Panc1 (cell line): Measurements from ENCODE around the gene TAS2R38.

Source experiments
- SIN3A ChIP-seq: IDR thresholded peaks from 2 replicates; pipeline ENCODE4 v1.6.1; 2012; ENCODE audit warnings: low read depth, mild to moderate bottlenecking, low read length, moderate library complexity, borderline replicate concordance; ENCODE audit not compliant: insufficient read depth
- TF ChIP-seq, protein P1 (sequence below): fragments of 450-650 bp; IDR thresholded peaks from 2 replicates; pipeline ENCODE4 v1.5.1; 2017; ENCODE audit warnings: mild to moderate bottlenecking
- TF ChIP-seq, protein P2 (sequence below), 2 experiments: IDR thresholded peaks; 2 replicates each; pipeline ENCODE4 v1.6.1; 2011 to 2012; ENCODE audit warnings: low read depth in 2 of 2, control low read depth in 1 of 2, low read length in 1 of 2, mild to moderate bottlenecking in 1 of 2, moderate library complexity in 1 of 2; ENCODE audit not compliant: insufficient read depth in 1 of 2

DNA sequence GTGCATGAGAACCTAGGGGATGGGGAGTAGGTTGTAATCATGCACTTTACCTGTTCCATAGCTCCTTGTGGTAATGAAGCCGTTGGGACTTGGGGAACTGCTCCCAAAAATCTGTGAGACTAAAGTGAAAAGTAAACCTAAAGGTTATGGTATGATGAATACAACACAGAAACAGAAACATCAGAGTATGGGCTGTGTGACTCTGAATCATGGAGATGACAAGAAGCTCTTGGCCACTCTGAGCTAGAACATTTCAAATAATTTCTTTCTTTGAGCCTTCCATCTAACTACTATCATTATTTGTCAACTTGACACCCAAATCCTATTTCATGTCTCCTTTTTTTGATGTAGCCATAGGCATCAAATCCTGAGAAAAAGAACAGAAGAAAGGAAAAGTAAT lies 29.7 kb downstream of the TAS2R38 start:
- TF ChIP-seq, protein P1, sequence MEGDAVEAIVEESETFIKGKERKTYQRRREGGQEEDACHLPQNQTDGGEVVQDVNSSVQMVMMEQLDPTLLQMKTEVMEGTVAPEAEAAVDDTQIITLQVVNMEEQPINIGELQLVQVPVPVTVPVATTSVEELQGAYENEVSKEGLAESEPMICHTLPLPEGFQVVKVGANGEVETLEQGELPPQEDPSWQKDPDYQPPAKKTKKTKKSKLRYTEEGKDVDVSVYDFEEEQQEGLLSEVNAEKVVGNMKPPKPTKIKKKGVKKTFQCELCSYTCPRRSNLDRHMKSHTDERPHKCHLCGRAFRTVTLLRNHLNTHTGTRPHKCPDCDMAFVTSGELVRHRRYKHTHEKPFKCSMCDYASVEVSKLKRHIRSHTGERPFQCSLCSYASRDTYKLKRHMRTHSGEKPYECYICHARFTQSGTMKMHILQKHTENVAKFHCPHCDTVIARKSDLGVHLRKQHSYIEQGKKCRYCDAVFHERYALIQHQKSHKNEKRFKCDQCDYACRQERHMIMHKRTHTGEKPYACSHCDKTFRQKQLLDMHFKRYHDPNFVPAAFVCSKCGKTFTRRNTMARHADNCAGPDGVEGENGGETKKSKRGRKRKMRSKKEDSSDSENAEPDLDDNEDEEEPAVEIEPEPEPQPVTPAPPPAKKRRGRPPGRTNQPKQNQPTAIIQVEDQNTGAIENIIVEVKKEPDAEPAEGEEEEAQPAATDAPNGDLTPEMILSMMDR = no peak
- no peak for TF ChIP-seq SIN3A
- TF ChIP-seq, protein P2, sequence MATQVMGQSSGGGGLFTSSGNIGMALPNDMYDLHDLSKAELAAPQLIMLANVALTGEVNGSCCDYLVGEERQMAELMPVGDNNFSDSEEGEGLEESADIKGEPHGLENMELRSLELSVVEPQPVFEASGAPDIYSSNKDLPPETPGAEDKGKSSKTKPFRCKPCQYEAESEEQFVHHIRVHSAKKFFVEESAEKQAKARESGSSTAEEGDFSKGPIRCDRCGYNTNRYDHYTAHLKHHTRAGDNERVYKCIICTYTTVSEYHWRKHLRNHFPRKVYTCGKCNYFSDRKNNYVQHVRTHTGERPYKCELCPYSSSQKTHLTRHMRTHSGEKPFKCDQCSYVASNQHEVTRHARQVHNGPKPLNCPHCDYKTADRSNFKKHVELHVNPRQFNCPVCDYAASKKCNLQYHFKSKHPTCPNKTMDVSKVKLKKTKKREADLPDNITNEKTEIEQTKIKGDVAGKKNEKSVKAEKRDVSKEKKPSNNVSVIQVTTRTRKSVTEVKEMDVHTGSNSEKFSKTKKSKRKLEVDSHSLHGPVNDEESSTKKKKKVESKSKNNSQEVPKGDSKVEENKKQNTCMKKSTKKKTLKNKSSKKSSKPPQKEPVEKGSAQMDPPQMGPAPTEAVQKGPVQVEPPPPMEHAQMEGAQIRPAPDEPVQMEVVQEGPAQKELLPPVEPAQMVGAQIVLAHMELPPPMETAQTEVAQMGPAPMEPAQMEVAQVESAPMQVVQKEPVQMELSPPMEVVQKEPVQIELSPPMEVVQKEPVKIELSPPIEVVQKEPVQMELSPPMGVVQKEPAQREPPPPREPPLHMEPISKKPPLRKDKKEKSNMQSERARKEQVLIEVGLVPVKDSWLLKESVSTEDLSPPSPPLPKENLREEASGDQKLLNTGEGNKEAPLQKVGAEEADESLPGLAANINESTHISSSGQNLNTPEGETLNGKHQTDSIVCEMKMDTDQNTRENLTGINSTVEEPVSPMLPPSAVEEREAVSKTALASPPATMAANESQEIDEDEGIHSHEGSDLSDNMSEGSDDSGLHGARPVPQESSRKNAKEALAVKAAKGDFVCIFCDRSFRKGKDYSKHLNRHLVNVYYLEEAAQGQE (IDR thresholded peaks at IDR 0.05; ENCODE audit: insufficient read depth in 1 of 2, low read depth in 2 of 2, low read length in 1 of 2) = no peak
